Ascending aorta (tissue), 2 donors: ENCODE results near the gene NPW. TPM values are rescaled to one million over a fixed set of nuclear protein-coding genes. Genes with fewer than 3 reads are reported as not detected.

ENCODE experiments used
- DNase-seq, 2 donors: peaks; one replicate each; pipeline ENCODE4 v3.0.0-alpha.2; 2019; ENCODE audit warnings: low spot score in 2 of 2
- H3K27ac ChIP-seq, 2 donors: fragments of 200-600 bp; sonication (generic); one replicate each; pipeline ENCODE4 v1.5.1; 2016 to 2017; ENCODE audit warnings: mild to moderate bottlenecking in 1 of 2
- H3K27me3 ChIP-seq: fragments of 200-600 bp; sonication (generic); one replicate; pipeline ENCODE4 v1.5.1; 2017
- H3K36me3 ChIP-seq, 2 donors: fragments of 200-600 bp; sonication (generic); one replicate each; pipeline ENCODE4 v1.5.1; 2016
- H3K4me1 ChIP-seq, 2 donors: fragments of 200-600 bp; sonication (generic); one replicate each; pipeline ENCODE4 v1.5.1; 2016 to 2017; ENCODE audit warnings: mild to moderate bottlenecking in 1 of 2
- H3K4me3 ChIP-seq, 2 donors: fragments of 200-600 bp; sonication (generic); one replicate each; pipeline ENCODE4 v1.5.1; 2016 to 2017; ENCODE audit warnings: mild to moderate bottlenecking in 1 of 2
- H3K9me3 ChIP-seq, 2 donors: fragments of 200-600 bp; sonication (generic); one replicate each; pipeline ENCODE4 v1.5.1; 2016
- intact Hi-C: fragments of 100-400 bp; cut with DNase I; formaldehyde crosslinking; loops from one replicate; pipeline ENCODE4 v1.15.1; 2023
- total RNA-seq: library from RNA; depleted of rRNA; stranded (reverse); fragments of >200 nt; gene quantifications from one replicate; pipeline ENCODE4 v1.1.0, GENCODE V29; 2016
- TF ChIP-seq, protein P1 (sequence below), 3 experiments: fragments of 200-600 bp in 2 of 3; fragments of 450-650 bp in 1 of 3; sonication (generic) in 2 of 3; IDR thresholded peaks; one replicate each; pipeline ENCODE4 v1.5.1; 2016 to 2019; ENCODE audit warnings: antibody characterized with exemption in 3 of 3, mild to moderate bottlenecking in 1 of 3, moderate library complexity in 1 of 3

The NPW gene
- total RNA-seq, 1 donor from 2014 or later: not detected

DNA sequence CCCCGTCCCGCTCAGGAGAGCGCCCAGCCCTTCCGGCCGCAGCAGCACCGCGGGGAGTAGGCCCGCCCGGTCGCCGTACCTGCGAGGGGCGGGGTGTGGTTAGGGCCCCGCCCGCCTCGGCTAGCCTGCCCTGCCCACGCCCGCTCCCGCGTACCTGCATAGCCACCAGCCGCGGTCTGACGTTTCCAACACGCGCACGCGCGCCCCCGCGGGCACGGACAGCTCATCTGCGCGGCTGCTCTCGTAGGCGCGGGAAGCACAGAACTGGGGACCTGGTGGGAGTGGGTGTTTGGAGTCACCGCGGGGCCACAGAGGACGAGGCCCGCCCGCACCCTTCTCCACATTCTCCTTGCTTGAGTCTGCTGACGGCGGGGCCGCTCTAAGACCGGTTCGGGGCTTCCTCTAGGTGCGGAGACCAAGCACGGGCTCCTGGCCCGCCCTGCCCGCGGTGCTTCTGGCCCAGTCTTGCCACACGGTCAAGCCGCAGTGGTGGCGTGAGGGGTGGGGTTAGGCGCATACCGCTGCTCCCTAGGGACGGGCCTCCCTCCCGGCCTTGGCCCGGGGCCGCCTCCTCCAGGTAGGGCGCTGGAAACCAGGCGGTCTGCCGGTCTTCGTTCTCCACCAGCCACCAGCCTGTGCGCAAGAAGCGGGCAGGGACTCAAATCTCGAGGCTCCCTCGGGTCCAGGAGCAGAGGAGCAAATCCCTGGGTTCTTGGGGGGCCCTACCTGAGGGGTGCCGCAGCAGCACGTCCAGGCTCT, 40.1 kb upstream of the NPW start:
- Histone ChIP-seq H3K4me1 (peaks cover 4% of the 10 kb centered on the region in 2 donors), H3K36me3 (peaks cover 42 to 45% of the 10 kb centered on the region in 2 donors), H3K27ac (no peak overlapping the region), H3K4me3 (no peak overlapping the region), H3K27me3 (peaks cover 17% of the 10 kb centered on the region), H3K9me3 (no peaks in the 10 kb centered on the region)
- no peak for DNase-seq
- TF ChIP-seq, protein P1, sequence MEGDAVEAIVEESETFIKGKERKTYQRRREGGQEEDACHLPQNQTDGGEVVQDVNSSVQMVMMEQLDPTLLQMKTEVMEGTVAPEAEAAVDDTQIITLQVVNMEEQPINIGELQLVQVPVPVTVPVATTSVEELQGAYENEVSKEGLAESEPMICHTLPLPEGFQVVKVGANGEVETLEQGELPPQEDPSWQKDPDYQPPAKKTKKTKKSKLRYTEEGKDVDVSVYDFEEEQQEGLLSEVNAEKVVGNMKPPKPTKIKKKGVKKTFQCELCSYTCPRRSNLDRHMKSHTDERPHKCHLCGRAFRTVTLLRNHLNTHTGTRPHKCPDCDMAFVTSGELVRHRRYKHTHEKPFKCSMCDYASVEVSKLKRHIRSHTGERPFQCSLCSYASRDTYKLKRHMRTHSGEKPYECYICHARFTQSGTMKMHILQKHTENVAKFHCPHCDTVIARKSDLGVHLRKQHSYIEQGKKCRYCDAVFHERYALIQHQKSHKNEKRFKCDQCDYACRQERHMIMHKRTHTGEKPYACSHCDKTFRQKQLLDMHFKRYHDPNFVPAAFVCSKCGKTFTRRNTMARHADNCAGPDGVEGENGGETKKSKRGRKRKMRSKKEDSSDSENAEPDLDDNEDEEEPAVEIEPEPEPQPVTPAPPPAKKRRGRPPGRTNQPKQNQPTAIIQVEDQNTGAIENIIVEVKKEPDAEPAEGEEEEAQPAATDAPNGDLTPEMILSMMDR (IDR thresholded peaks at IDR 0.05): no peak
- intact Hi-C loops: no loop called here

DNA sequence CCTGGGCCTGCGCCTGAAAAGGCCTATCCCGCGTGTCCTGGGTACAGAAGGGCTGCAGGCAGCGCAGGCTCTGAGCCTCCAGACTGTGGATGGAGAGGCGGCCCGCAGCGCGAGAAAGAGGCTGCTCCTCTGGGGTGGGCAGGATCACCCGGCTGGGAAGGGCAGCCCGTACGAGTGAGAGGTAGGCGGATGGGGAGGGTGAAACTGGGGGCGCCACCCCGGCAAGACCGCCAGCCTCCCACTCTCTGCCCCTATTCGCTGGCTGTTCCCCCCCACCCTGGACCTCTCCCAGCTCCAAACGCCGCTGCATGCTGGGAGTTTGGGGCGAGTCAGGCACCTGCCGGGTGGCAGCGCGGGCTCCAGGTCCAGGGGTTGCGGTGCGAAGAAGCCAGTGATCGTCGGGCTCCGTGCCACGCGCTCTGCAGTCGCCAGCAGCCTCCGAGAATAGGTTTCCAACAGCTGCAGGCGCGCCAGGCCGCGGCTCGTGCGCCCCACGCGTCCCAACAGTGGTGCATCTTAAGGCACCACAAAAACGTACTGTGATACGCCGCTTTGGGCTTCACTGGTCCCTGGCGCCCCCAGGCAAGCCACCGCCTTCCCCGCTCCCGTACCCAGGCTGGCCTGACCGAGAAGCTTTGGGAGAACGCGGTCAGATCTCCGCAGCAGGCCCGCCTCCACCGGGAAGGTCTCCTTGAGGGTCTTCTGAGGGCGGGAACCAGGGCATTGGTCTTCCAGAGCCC, 39.4 kb upstream of the NPW start:
- H3K9me3 ChIP-seq: no peaks in the 10 kb centered on the region
- no peak overlapping the region for H3K27ac ChIP-seq
- TF ChIP-seq, protein P1 (IDR thresholded peaks at IDR 0.05): no peak
- H3K4me3 ChIP-seq: no peak overlapping the region
- peaks cover 34 to 38% of the 10 kb centered on the region in 2 donors for H3K36me3 ChIP-seq
- H3K27me3 ChIP-seq: peaks cover 17% of the 10 kb centered on the region
- peaks cover 8 to 11% of the 10 kb centered on the region in 2 donors for H3K4me1 ChIP-seq
- intact Hi-C loops: no loop called here
- DNase-seq: no peak

DNA sequence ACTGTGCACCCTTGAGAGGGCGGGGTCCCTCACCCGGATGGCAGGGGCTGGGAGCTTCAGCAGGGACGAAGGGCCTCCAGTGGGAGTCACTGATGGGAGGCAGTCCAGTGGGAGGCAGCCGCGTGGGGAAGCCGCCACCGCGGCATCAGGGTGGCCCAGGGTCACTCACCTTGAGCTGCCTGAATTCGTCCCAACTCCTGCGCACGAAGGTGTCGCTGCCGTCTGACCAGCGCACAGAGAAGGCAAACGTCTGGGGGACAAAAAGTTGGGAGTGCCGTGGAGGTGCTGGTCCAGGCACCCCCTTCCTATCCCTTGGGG, 38.9 kb upstream of the NPW start:
- DNase-seq: no peak
- Histone ChIP-seq H3K4me1 (peaks cover 10 to 16% of the 10 kb centered on the region in 2 donors), H3K36me3 (peaks cover 34 to 37% of the 10 kb centered on the region in 2 donors), H3K4me3 (no peak overlapping the region), H3K9me3 (no peaks in the 10 kb centered on the region), H3K27me3 (peaks cover 17% of the 10 kb centered on the region), H3K27ac (no peak overlapping the region)
- intact Hi-C loops: no loop called here
- TF ChIP-seq, protein P1 (IDR thresholded peaks at IDR 0.05): no peak

DNA sequence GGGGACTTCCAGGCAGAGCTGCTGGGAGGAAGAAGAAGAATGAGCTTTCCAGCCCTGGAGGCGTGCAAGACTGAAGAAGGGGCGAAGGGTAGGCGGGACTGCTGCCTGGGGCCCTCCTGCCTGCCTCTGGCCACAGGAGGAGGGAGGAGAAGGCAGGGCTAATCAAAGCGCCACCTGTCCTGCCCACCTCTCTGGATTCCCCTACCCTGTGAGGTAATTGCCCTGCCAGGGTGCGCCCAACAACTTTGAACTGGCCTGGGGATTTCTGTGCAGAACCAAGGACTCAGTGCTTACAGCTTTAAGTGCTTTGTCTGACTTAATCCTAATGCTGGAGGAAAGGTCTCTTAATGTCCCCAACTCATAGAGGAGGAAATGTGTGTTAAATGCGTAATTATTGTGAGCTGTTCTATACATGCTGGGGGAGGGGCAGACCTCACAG, 38.2 kb upstream of the NPW start, which contains the start of gene NOXO1:
TSS of gene NOXO1 (minus strand) at position 72 of the 439 bp plus-strand sequence. CDS start 290 bp downstream, outside the sequence.
- intact Hi-C loops: no loop called here
- H3K36me3 ChIP-seq: peaks cover 34 to 37% of the 10 kb centered on the region in 2 donors
- no peaks in the 10 kb centered on the region for H3K9me3 ChIP-seq
- no peak within 1 kb of the TSS for H3K4me3 ChIP-seq
- no peak within 1 kb of the TSS for H3K27ac ChIP-seq
- DNase-seq: no peak
- H3K27me3 ChIP-seq: peaks cover 17% of the 10 kb centered on the region
- TF ChIP-seq, protein P1 (IDR thresholded peaks at IDR 0.05): no peak
- peaks cover 10 to 16% of the 10 kb centered on the region in 2 donors for H3K4me1 ChIP-seq

DNA sequence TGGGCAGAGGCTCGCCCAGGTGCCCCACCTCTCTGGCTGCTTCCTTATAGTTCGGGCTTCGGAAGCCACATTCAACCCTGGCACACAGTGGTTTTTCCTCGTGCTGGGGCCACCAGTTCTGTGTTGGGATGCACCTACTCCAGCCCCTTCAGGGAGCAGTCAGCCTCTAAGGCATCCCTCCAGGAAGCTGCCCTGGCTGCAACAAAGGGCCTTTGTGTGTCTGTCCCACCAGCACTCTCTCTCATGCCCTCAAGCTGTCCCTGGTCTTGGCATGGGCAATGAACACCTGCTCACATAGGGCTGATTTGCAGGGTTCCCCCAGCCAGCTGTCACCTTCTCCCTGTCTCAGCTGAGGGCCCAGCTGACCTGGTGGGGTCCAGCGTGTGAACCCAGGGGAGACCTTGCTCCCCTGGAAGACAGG, 37.6 kb upstream of the NPW start:
- no peak for DNase-seq
- Histone ChIP-seq H3K9me3 (no peaks in the 10 kb centered on the region), H3K36me3 (peaks cover 30 to 35% of the 10 kb centered on the region in 2 donors), H3K4me3 (no peak overlapping the region), H3K4me1 (peaks cover 10 to 16% of the 10 kb centered on the region in 2 donors), H3K27ac (no peak overlapping the region), H3K27me3 (peaks cover 17% of the 10 kb centered on the region)
- intact Hi-C loops: no loop called here
- TF ChIP-seq, protein P1 (IDR thresholded peaks at IDR 0.05): no peak
